ENCODE results near the gene AKAP6.

The AKAP6 gene

GRCh38 chr14:32329146-32329545 is at the start of gene AKAP6:
AKAP6 (plus strand) TSS chr14:32329298; CDS start chr14:32433494, 104,196 bp downstream.
- no peak within 1 kb of the TSS for H3K27ac ChIP-seq (ENCODE audit: low read depth, low read length)
- H3K36me3 ChIP-seq (ENCODE audit: insufficient read depth, low read length): no peaks in the 10 kb centered on the region
- H3K9ac ChIP-seq (ENCODE audit: low read length): no peak within 1 kb of the TSS
- no peaks in the 10 kb centered on the region for H3K9me3 ChIP-seq (ENCODE audit: low read length)
- no peak within 1 kb of the TSS for H3K4me3 ChIP-seq (ENCODE audit: low read depth in 1 of 2, low read length in 2 of 2)
- H3K27me3 ChIP-seq (ENCODE audit: control insufficient read depth in 1 of 2, insufficient read depth in 2 of 2, low read length in 2 of 2): no peaks in the 10 kb centered on the region
- no peaks in the 10 kb centered on the region for H3K4me1 ChIP-seq (ENCODE audit: insufficient read depth, low read length)

- no peak overlapping the region for H3K9ac ChIP-seq (ENCODE audit: low read length)
- no peak overlapping the region for H3K4me3 ChIP-seq (ENCODE audit: low read depth in 1 of 2, low read length in 2 of 2)
- H3K36me3 ChIP-seq (ENCODE audit: insufficient read depth, low read length): no peaks in the 10 kb centered on the region
- H3K9me3 ChIP-seq (ENCODE audit: low read length): no peaks in the 10 kb centered on the region
- H3K27me3 ChIP-seq (ENCODE audit: control insufficient read depth in 1 of 2, insufficient read depth in 2 of 2, low read length in 2 of 2): no peaks in the 10 kb centered on the region
- H3K4me1 ChIP-seq (ENCODE audit: insufficient read depth, low read length): no peaks in the 10 kb centered on the region
- H3K27ac ChIP-seq (ENCODE audit: low read depth, low read length): no peak overlapping the region
These were observed 42.5 kb upstream of the AKAP6 start for GRCh38 chr14:32286602-32287001.

GRCh38 chr14:32296366-32296765 is 32.7 kb upstream of the AKAP6 start:
- Histone ChIP-seq H3K9me3 (ENCODE audit: low read length) (no peaks in the 10 kb centered on the region), H3K9ac (ENCODE audit: low read length) (no peak overlapping the region), H3K27me3 (ENCODE audit: control insufficient read depth in 1 of 2, insufficient read depth in 2 of 2, low read length in 2 of 2) (no peaks in the 10 kb centered on the region), H3K4me3 (ENCODE audit: low read depth in 1 of 2, low read length in 2 of 2) (no peak overlapping the region), H3K27ac (ENCODE audit: low read depth, low read length) (no peak overlapping the region), H3K4me1 (ENCODE audit: insufficient read depth, low read length) (peaks cover 15% of the 10 kb centered on the region), H3K36me3 (ENCODE audit: insufficient read depth, low read length) (no peaks in the 10 kb centered on the region)

GRCh38 chr14:32298346-32298745 is 30.8 kb upstream of the AKAP6 start:
- Histone ChIP-seq H3K9me3 (ENCODE audit: low read length) (no peaks in the 10 kb centered on the region), H3K4me3 (ENCODE audit: low read depth in 1 of 2, low read length in 2 of 2) (no peak overlapping the region), H3K4me1 (ENCODE audit: insufficient read depth, low read length) (peaks cover 15% of the 10 kb centered on the region), H3K27ac (ENCODE audit: low read depth, low read length) (no peak overlapping the region), H3K27me3 (ENCODE audit: control insufficient read depth in 1 of 2, insufficient read depth in 2 of 2, low read length in 2 of 2) (no peaks in the 10 kb centered on the region), H3K9ac (ENCODE audit: low read length) (no peak overlapping the region), H3K36me3 (ENCODE audit: insufficient read depth, low read length) (no peaks in the 10 kb centered on the region)

- H3K4me1 ChIP-seq (ENCODE audit: insufficient read depth, low read length): peaks cover 15% of the 10 kb centered on the region
- no peaks in the 10 kb centered on the region for H3K9me3 ChIP-seq (ENCODE audit: low read length)
- H3K36me3 ChIP-seq (ENCODE audit: insufficient read depth, low read length): no peaks in the 10 kb centered on the region
- no peaks in the 10 kb centered on the region for H3K27me3 ChIP-seq (ENCODE audit: control insufficient read depth in 1 of 2, insufficient read depth in 2 of 2, low read length in 2 of 2)
- no peak overlapping the region for H3K4me3 ChIP-seq (ENCODE audit: low read depth in 1 of 2, low read length in 2 of 2)
- no peak overlapping the region for H3K27ac ChIP-seq (ENCODE audit: low read depth, low read length)
- H3K9ac ChIP-seq (ENCODE audit: low read length): no peak overlapping the region
These were observed 29.0 kb upstream of the AKAP6 start for GRCh38 chr14:32300136-32300535.

- H3K36me3 ChIP-seq (ENCODE audit: insufficient read depth, low read length): no peaks in the 10 kb centered on the region
- no peak overlapping the region for H3K4me3 ChIP-seq (ENCODE audit: low read depth in 1 of 2, low read length in 2 of 2)
- H3K27me3 ChIP-seq (ENCODE audit: control insufficient read depth in 1 of 2, insufficient read depth in 2 of 2, low read length in 2 of 2): no peaks in the 10 kb centered on the region
- no peak overlapping the region for H3K27ac ChIP-seq (ENCODE audit: low read depth, low read length)
- no peaks in the 10 kb centered on the region for H3K9me3 ChIP-seq (ENCODE audit: low read length)
- H3K4me1 ChIP-seq (ENCODE audit: insufficient read depth, low read length): peaks cover 18% of the 10 kb centered on the region
- H3K9ac ChIP-seq (ENCODE audit: low read length): no peak overlapping the region
These were observed 25.2 kb upstream of the AKAP6 start for GRCh38 chr14:32303865-32304264.

GRCh38 chr14:32304296-32304695 is 24.8 kb upstream of the AKAP6 start:
- Histone ChIP-seq H3K27me3 (ENCODE audit: control insufficient read depth in 1 of 2, insufficient read depth in 2 of 2, low read length in 2 of 2) (no peaks in the 10 kb centered on the region), H3K9ac (ENCODE audit: low read length) (no peak overlapping the region), H3K36me3 (ENCODE audit: insufficient read depth, low read length) (no peaks in the 10 kb centered on the region), H3K4me3 (ENCODE audit: low read depth in 1 of 2, low read length in 2 of 2) (no peak overlapping the region), H3K9me3 (ENCODE audit: low read length) (no peaks in the 10 kb centered on the region), H3K27ac (ENCODE audit: low read depth, low read length) (no peak overlapping the region), H3K4me1 (ENCODE audit: insufficient read depth, low read length) (peaks cover 14% of the 10 kb centered on the region)

- H3K9ac ChIP-seq (ENCODE audit: low read length): no peak overlapping the region
- H3K36me3 ChIP-seq (ENCODE audit: insufficient read depth, low read length): no peaks in the 10 kb centered on the region
- H3K9me3 ChIP-seq (ENCODE audit: low read length): no peaks in the 10 kb centered on the region
- peaks cover 11% of the 10 kb centered on the region for H3K4me1 ChIP-seq (ENCODE audit: insufficient read depth, low read length)
- no peaks in the 10 kb centered on the region for H3K27me3 ChIP-seq (ENCODE audit: control insufficient read depth in 1 of 2, insufficient read depth in 2 of 2, low read length in 2 of 2)
- H3K27ac ChIP-seq (ENCODE audit: low read depth, low read length): no peak overlapping the region
- H3K4me3 ChIP-seq (ENCODE audit: low read depth in 1 of 2, low read length in 2 of 2): no peak overlapping the region
These were observed 22.5 kb upstream of the AKAP6 start for GRCh38 chr14:32306549-32306948.

GRCh38 chr14:32307881-32308582 is 21.1 kb upstream of the AKAP6 start:
- no peak overlapping the region for H3K9ac ChIP-seq (ENCODE audit: low read length)
- no peaks in the 10 kb centered on the region for H3K27me3 ChIP-seq (ENCODE audit: control insufficient read depth in 1 of 2, insufficient read depth in 2 of 2, low read length in 2 of 2)
- H3K4me3 ChIP-seq (ENCODE audit: low read depth in 1 of 2, low read length in 2 of 2): no peak overlapping the region
- H3K36me3 ChIP-seq (ENCODE audit: insufficient read depth, low read length): no peaks in the 10 kb centered on the region
- H3K9me3 ChIP-seq (ENCODE audit: low read length): no peaks in the 10 kb centered on the region
- H3K27ac ChIP-seq (ENCODE audit: low read depth, low read length): no peak overlapping the region
- H3K4me1 ChIP-seq (ENCODE audit: insufficient read depth, low read length): peaks cover 11% of the 10 kb centered on the region

- Histone ChIP-seq H3K4me3 (ENCODE audit: low read depth in 1 of 2, low read length in 2 of 2) (no peak overlapping the region), H3K4me1 (ENCODE audit: insufficient read depth, low read length) (peaks cover 11% of the 10 kb centered on the region), H3K27me3 (ENCODE audit: control insufficient read depth in 1 of 2, insufficient read depth in 2 of 2, low read length in 2 of 2) (no peaks in the 10 kb centered on the region), H3K36me3 (ENCODE audit: insufficient read depth, low read length) (no peaks in the 10 kb centered on the region), H3K9ac (ENCODE audit: low read length) (no peak overlapping the region), H3K9me3 (ENCODE audit: low read length) (no peaks in the 10 kb centered on the region), H3K27ac (ENCODE audit: low read depth, low read length) (no peak overlapping the region)
These were observed 18.2 kb upstream of the AKAP6 start for GRCh38 chr14:32310876-32311275.

- no peaks in the 10 kb centered on the region for H3K9me3 ChIP-seq (ENCODE audit: low read length)
- no peak overlapping the region for H3K27ac ChIP-seq (ENCODE audit: low read depth, low read length)
- no peak overlapping the region for H3K4me3 ChIP-seq (ENCODE audit: low read depth in 1 of 2, low read length in 2 of 2)
- H3K4me1 ChIP-seq (ENCODE audit: insufficient read depth, low read length): peaks cover 11% of the 10 kb centered on the region
- H3K36me3 ChIP-seq (ENCODE audit: insufficient read depth, low read length): no peaks in the 10 kb centered on the region
- H3K27me3 ChIP-seq (ENCODE audit: control insufficient read depth in 1 of 2, insufficient read depth in 2 of 2, low read length in 2 of 2): no peaks in the 10 kb centered on the region
- H3K9ac ChIP-seq (ENCODE audit: low read length): no peak overlapping the region
These were observed 17.6 kb upstream of the AKAP6 start for GRCh38 chr14:32311294-32312009.

GRCh38 chr14:32312010-32312331 is 17.1 kb upstream of the AKAP6 start:
- Histone ChIP-seq H3K9ac (ENCODE audit: low read length) (no peak overlapping the region), H3K4me3 (ENCODE audit: low read depth in 1 of 2, low read length in 2 of 2) (no peak overlapping the region), H3K4me1 (ENCODE audit: insufficient read depth, low read length) (peaks cover 11% of the 10 kb centered on the region), H3K36me3 (ENCODE audit: insufficient read depth, low read length) (no peaks in the 10 kb centered on the region), H3K9me3 (ENCODE audit: low read length) (no peaks in the 10 kb centered on the region), H3K27ac (ENCODE audit: low read depth, low read length) (no peak overlapping the region), H3K27me3 (ENCODE audit: control insufficient read depth in 1 of 2, insufficient read depth in 2 of 2, low read length in 2 of 2) (no peaks in the 10 kb centered on the region)
